ENCODE results near the gene THSD4. TPM values are rescaled to one million over a fixed set of nuclear protein-coding genes. Genes with fewer than 3 reads are reported as not detected.
A peak's percentile ranks its signal among the peaks of the same experiment; 100 is the strongest.

The THSD4 gene
- polyA plus RNA-seq, 1 donor (not counting 4 experiments of a cell fraction or from before 2014, with no cell fraction given): 24.5 TPM

DNA sequence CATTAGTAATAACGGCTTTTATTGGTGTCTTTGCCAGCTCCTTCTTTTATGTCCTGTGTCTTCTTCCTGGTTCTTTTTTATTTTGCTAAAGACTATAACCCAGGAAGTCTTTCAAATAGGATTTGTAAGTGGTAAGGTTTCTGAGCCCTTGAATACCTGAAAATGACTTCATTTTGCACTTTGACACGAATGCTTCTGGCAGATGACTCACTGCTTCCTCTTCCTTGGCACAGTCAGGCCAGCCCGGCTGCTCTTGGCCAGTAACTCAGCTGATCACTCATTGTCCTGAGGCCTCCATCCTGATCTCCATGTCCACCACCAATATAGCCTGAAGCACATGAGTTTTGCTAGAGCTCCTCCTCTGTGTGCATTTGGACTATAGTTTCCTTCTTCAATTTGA, 646.4 kb downstream of the THSD4 start:
- Histone ChIP-seq H4K20me1 (ENCODE audit: control insufficient read depth, extremely low read depth, insufficient read depth, low read length) (no peaks in the 10 kb centered on the region), H3K4me3 (ENCODE audit: control insufficient read depth in 2 of 3, extremely low read depth in 1 of 3, insufficient read depth in 2 of 3, low read depth in 1 of 3, low read length in 3 of 3) (no peak overlapping the region), H3K9me1 (ENCODE audit: control insufficient read depth, extremely low read depth, insufficient read depth, low read length) (no peaks in the 10 kb centered on the region), H2AFZ (ENCODE audit: control insufficient read depth, low read length) (no peak overlapping the region), H3K79me2 (ENCODE audit: control insufficient read depth, insufficient read depth, low read length) (no peaks in the 10 kb centered on the region), H3K9ac (ENCODE audit: control insufficient read depth, extremely low read depth, insufficient read depth, low read length) (no peak overlapping the region), H3K9me3 (ENCODE audit: control insufficient read depth, low read depth, low read length) (peaks cover 2% of the 10 kb centered on the region), H3K4me2 (ENCODE audit: control insufficient read depth, extremely low read depth, insufficient read depth, low read depth, low read length) (no peak overlapping the region), H3K36me3 (ENCODE audit: control insufficient read depth in 2 of 2, extremely low read depth in 1 of 2, insufficient read depth in 2 of 2, low read length in 2 of 2) (peaks cover 9 to 31% of the 10 kb centered on the region in 2 experiments), H3K27ac (ENCODE audit: control insufficient read depth, insufficient read depth, low read length) (no peak overlapping the region), H3K27me3 (ENCODE audit: control insufficient read depth, extremely low read depth, insufficient read depth, low read length) (no peaks in the 10 kb centered on the region), H3K4me1 (ENCODE audit: control insufficient read depth, extremely low read depth, insufficient read depth, low read length) (peaks cover 6% of the 10 kb centered on the region)
- FAIRE-seq (peak; percentile 90), DNase-seq (ENCODE audit: low read depth, low spot score) (peak; percentile 71)
- dilution Hi-C loops (cut with MboI; ENCODE audit: extremely low pct_ligation_motif_present, low sequenced_read_pairs): no loop called here
- no peak for TF ChIP-seq EZH2 (IDR thresholded peaks at IDR 0.05; ENCODE audit: low read length)
- TF ChIP-seq, protein P1, sequence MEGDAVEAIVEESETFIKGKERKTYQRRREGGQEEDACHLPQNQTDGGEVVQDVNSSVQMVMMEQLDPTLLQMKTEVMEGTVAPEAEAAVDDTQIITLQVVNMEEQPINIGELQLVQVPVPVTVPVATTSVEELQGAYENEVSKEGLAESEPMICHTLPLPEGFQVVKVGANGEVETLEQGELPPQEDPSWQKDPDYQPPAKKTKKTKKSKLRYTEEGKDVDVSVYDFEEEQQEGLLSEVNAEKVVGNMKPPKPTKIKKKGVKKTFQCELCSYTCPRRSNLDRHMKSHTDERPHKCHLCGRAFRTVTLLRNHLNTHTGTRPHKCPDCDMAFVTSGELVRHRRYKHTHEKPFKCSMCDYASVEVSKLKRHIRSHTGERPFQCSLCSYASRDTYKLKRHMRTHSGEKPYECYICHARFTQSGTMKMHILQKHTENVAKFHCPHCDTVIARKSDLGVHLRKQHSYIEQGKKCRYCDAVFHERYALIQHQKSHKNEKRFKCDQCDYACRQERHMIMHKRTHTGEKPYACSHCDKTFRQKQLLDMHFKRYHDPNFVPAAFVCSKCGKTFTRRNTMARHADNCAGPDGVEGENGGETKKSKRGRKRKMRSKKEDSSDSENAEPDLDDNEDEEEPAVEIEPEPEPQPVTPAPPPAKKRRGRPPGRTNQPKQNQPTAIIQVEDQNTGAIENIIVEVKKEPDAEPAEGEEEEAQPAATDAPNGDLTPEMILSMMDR (optimal IDR thresholded peaks at IDR 0.05 in 1 of 3, IDR thresholded peaks at IDR 0.05 in 1 of 3, conservative IDR thresholded peaks at IDR 0.05 in 1 of 3; ENCODE audit: extremely low read depth in 1 of 3, insufficient read depth in 2 of 3, low read length in 3 of 3): no peak

- DNase-seq (ENCODE audit: low read depth, low spot score) (no peak), FAIRE-seq (no peak)
- Histone ChIP-seq H3K27ac (ENCODE audit: control insufficient read depth, insufficient read depth, low read length) (no peak overlapping the region), H3K4me2 (ENCODE audit: control insufficient read depth, extremely low read depth, insufficient read depth, low read depth, low read length) (no peak overlapping the region), H3K4me1 (ENCODE audit: control insufficient read depth, extremely low read depth, insufficient read depth, low read length) (no peaks in the 10 kb centered on the region), H2AFZ (ENCODE audit: control insufficient read depth, low read length) (no peak overlapping the region), H3K79me2 (ENCODE audit: control insufficient read depth, insufficient read depth, low read length) (no peaks in the 10 kb centered on the region), H3K36me3 (ENCODE audit: control insufficient read depth in 2 of 2, extremely low read depth in 1 of 2, insufficient read depth in 2 of 2, low read length in 2 of 2) (peaks cover 17 to 21% of the 10 kb centered on the region in 2 experiments), H3K9me1 (ENCODE audit: control insufficient read depth, extremely low read depth, insufficient read depth, low read length) (no peaks in the 10 kb centered on the region), H3K4me3 (ENCODE audit: control insufficient read depth in 2 of 3, extremely low read depth in 1 of 3, insufficient read depth in 2 of 3, low read depth in 1 of 3, low read length in 3 of 3) (no peak overlapping the region), H3K9ac (ENCODE audit: control insufficient read depth, extremely low read depth, insufficient read depth, low read length) (no peak overlapping the region), H3K9me3 (ENCODE audit: control insufficient read depth, low read depth, low read length) (no peaks in the 10 kb centered on the region), H4K20me1 (ENCODE audit: control insufficient read depth, extremely low read depth, insufficient read depth, low read length) (no peaks in the 10 kb centered on the region), H3K27me3 (ENCODE audit: control insufficient read depth, extremely low read depth, insufficient read depth, low read length) (no peaks in the 10 kb centered on the region)
- TF ChIP-seq, protein P1 (optimal IDR thresholded peaks at IDR 0.05 in 1 of 3, IDR thresholded peaks at IDR 0.05 in 1 of 3, conservative IDR thresholded peaks at IDR 0.05 in 1 of 3; ENCODE audit: extremely low read depth in 1 of 3, insufficient read depth in 2 of 3, low read length in 3 of 3): no peak
- TF ChIP-seq EZH2 (IDR thresholded peaks at IDR 0.05; ENCODE audit: low read length): no peak
- dilution Hi-C loops (cut with MboI; ENCODE audit: extremely low pct_ligation_motif_present, low sequenced_read_pairs): no loop called here
Observed at GRCh38 chr15:71768184-71768583, 652.9 kb downstream of the THSD4 start.
